ENCODE results near the gene PPP1R3D.

PPP1R3D gene

GRCh38 chr20:59947376-59947775, 7.3 kb upstream of the PPP1R3D start:
- DNase-seq: no peak

- no peak for DNase-seq
Measured at GRCh38 chr20:59945731-59946130, 5.6 kb upstream of the PPP1R3D start.

- no peak for DNase-seq
Measured at GRCh38 chr20:59945175-59945574, 5.1 kb upstream of the PPP1R3D start.

GRCh38 chr20:59944726-59945125, 4.6 kb upstream of the PPP1R3D start:
- DNase-seq: no peak

- DNase-seq: no peak
Measured at GRCh38 chr20:59942245-59942644, 2.1 kb upstream of the PPP1R3D start.

- DNase-seq: no peak
Measured at GRCh38 chr20:59940956-59941294, 820 bp upstream of the PPP1R3D start.

GRCh38 chr20:59939879-59940128, 301 bp downstream of the PPP1R3D start:
- no peak for DNase-seq

- DNase-seq: no peak
Measured at GRCh38 chr20:59939052-59939878, 840 bp downstream of the PPP1R3D start.

GRCh38 chr20:59938696-59939051, 1.4 kb downstream of the PPP1R3D start:
- DNase-seq: no peak

GRCh38 chr20:59938221-59938620, 1.9 kb downstream of the PPP1R3D start:
- DNase-seq: no peak

- DNase-seq: no peak
Measured at GRCh38 chr20:59937150-59937549, 3.0 kb downstream of the PPP1R3D start.

GRCh38 chr20:59936409-59936808, 3.7 kb downstream of the PPP1R3D start:
- DNase-seq: no peak

GRCh38 chr20:59935457-59936185, 4.5 kb downstream of the PPP1R3D start:
- no peak for DNase-seq

- DNase-seq: peak; percentile 72
Measured at GRCh38 chr20:59933849-59934585, 6.1 kb downstream of the PPP1R3D start.

GRCh38 chr20:59933296-59933848, 6.7 kb downstream of the PPP1R3D start, which contains the start of gene SYCP2:
Gene SYCP2, minus strand, starts transcription at chr20:59933637. Its CDS starts 11,224 bp downstream, at chr20:59922413.
- peak; percentile 74 for DNase-seq

- DNase-seq: no peak
Measured at GRCh38 chr20:59932616-59933295, 7.3 kb downstream of the PPP1R3D start.

GRCh38 chr20:59931511-59932312, 8.4 kb downstream of the PPP1R3D start:
- no peak for DNase-seq

GRCh38 chr20:59925899-59926298, 14.2 kb downstream of the PPP1R3D start:
- no peak for DNase-seq

GRCh38 chr20:59925359-59925758, 14.7 kb downstream of the PPP1R3D start:
- DNase-seq: no peak

- DNase-seq: no peak
Measured at GRCh38 chr20:59923514-59923913, 16.6 kb downstream of the PPP1R3D start.

- no peak for DNase-seq
Measured at GRCh38 chr20:59920944-59921343, 19.2 kb downstream of the PPP1R3D start.

GRCh38 chr20:59912609-59913008, 27.5 kb downstream of the PPP1R3D start:
- no peak for DNase-seq
